ENCODE results near the gene CACNB2. TPM values are rescaled to one million over a fixed set of nuclear protein-coding genes. Genes with fewer than 3 reads are reported as not detected.

Gene CACNB2
- total and polyA plus RNA-seq, 4 donors, result 0.90 to 23.9 (median 3.7) TPM

DNA sequence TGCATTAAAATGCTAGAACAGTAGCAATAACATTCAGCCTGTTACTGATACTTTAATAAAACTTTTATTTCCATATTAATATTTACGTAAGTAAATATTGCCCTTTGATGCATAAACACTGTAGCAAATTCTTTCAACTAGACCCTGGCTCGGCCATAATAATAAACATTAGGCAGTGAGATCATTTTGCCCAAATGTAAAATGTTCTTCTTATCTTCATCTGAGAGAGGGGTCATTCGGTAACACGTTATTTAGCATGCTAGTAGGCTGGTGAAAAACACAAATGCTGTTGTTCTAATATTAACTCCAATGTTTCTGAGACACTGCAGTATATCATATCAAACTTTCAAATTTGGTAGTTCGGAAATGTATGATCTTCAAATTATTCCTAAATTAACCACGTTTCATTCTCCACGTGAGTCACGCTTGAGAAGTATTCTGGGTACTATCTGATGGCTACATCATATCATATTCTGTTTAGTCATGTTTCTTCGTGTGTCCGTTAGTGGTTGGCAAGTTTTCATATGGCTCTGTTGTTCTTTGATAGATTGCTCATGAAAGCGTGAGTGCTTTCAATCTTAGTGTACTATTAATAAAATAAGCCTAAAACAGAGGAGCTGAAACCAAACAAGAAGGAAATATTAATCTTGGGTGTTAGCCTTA is 365.4 kb downstream of the CACNB2 start:
- peaks cover 0 to 14% (median 3%) of the 10 kb centered on the region in 5 donors for H3K4me1 ChIP-seq (ENCODE audit: control insufficient read depth in 5 of 5, insufficient read depth in 5 of 5, low read length in 5 of 5)
- 64 to 86% methylated on average over 11 of the region's 11 CpGs for WGBS, 2 donors
- DNase-seq (peak in 2 of 3 donors; percentile 50 to 63), ATAC-seq (ENCODE audit: insufficient read depth, low FRiP score) (no peak)
- H3K27ac ChIP-seq (ENCODE audit: low read depth in 1 of 2, low read length in 1 of 2), result peak overlapping the region in 1 of 2 donors; percentile 84
- H3K9ac ChIP-seq (ENCODE audit: insufficient read depth in 1 of 2, low read length in 2 of 2), result no peak overlapping the region
- TF ChIP-seq, protein P1, sequence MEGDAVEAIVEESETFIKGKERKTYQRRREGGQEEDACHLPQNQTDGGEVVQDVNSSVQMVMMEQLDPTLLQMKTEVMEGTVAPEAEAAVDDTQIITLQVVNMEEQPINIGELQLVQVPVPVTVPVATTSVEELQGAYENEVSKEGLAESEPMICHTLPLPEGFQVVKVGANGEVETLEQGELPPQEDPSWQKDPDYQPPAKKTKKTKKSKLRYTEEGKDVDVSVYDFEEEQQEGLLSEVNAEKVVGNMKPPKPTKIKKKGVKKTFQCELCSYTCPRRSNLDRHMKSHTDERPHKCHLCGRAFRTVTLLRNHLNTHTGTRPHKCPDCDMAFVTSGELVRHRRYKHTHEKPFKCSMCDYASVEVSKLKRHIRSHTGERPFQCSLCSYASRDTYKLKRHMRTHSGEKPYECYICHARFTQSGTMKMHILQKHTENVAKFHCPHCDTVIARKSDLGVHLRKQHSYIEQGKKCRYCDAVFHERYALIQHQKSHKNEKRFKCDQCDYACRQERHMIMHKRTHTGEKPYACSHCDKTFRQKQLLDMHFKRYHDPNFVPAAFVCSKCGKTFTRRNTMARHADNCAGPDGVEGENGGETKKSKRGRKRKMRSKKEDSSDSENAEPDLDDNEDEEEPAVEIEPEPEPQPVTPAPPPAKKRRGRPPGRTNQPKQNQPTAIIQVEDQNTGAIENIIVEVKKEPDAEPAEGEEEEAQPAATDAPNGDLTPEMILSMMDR (IDR thresholded peaks at IDR 0.05; ENCODE audit: control extremely low read depth, extremely low read depth), result no peak
- H3K36me3 ChIP-seq (ENCODE audit: control insufficient read depth in 4 of 4, insufficient read depth in 4 of 4, low read length in 4 of 4), result peaks cover 0 to 5% (median 0%) of the 10 kb centered on the region in 4 donors
- H3K4me3 ChIP-seq, result no peak overlapping the region
- H3K27me3 ChIP-seq (ENCODE audit: control insufficient read depth in 3 of 3, insufficient read depth in 3 of 3, low read length in 2 of 3), result no peaks in the 10 kb centered on the region
- no peaks in the 10 kb centered on the region for H3K9me3 ChIP-seq (ENCODE audit: control insufficient read depth in 4 of 4, insufficient read depth in 3 of 4, low read length in 3 of 4)

DNA sequence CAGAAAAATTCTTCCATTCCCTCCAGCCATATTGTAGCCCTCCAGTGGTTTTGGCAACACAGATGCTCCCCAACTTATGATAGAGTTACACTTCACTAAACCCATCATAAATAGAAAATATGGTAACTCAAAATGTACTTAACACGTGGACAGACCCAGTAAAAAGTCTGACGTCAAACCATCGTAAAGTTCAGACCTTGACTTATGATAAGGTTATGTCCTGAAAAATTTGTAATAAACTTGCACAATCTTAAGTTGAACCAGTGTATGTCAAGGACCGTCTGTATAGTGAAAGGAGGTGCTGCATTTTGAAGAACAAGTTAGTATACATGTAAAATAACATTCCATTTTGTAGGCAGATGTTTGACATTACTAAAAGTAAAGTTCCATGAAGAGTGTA is 368.4 kb downstream of the CACNB2 start:
- peaks cover 0 to 14% (median 3%) of the 10 kb centered on the region in 5 donors for H3K4me1 ChIP-seq (ENCODE audit: control insufficient read depth in 5 of 5, insufficient read depth in 5 of 5, low read length in 5 of 5)

DNA sequence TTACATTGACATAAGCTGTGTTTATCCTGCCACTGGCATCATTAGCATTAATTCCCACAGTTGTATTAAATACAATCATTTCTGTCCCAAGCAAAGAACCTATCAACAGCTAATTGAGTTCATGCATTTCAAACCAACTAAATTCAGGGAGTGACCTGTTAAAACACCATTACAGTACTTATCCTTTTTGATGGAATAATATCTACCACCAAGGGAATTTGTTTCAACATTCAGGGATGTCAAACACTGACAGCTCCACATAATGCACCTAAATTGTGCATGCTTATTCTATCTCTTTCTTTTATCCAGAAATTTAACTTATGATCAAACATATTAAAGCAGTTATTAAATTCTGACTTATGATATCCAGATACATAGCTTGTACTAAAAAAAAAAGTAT is 374.3 kb downstream of the CACNB2 start:
- no peaks in the 10 kb centered on the region for H3K4me1 ChIP-seq (ENCODE audit: control insufficient read depth in 5 of 5, insufficient read depth in 5 of 5, low read length in 5 of 5)
- H3K4me3 ChIP-seq, result no peak overlapping the region
- ATAC-seq (ENCODE audit: insufficient read depth, low FRiP score) (no peak), DNase-seq (no peak)
- H3K27me3 ChIP-seq (ENCODE audit: control insufficient read depth in 3 of 3, insufficient read depth in 3 of 3, low read length in 2 of 3), result no peaks in the 10 kb centered on the region
- peaks cover 0 to 4% (median 0%) of the 10 kb centered on the region in 4 donors for H3K9me3 ChIP-seq (ENCODE audit: control insufficient read depth in 4 of 4, insufficient read depth in 3 of 4, low read length in 3 of 4)
- H3K36me3 ChIP-seq (ENCODE audit: control insufficient read depth in 4 of 4, insufficient read depth in 4 of 4, low read length in 4 of 4), result peaks cover 1 to 25% (median 13%) of the 10 kb centered on the region in 4 donors
- no peak overlapping the region for H3K27ac ChIP-seq (ENCODE audit: low read depth in 1 of 2, low read length in 1 of 2)
- TF ChIP-seq, protein P1 (IDR thresholded peaks at IDR 0.05; ENCODE audit: control extremely low read depth, extremely low read depth), result no peak
- H3K9ac ChIP-seq (ENCODE audit: insufficient read depth in 1 of 2, low read length in 2 of 2), result no peak overlapping the region

More for the DNA sequence above, 368.4 kb downstream of the CACNB2 start:
- Histone ChIP-seq H3K4me3 (no peak overlapping the region), H3K36me3 (ENCODE audit: control insufficient read depth in 4 of 4, insufficient read depth in 4 of 4, low read length in 4 of 4) (peaks cover 1 to 9% (median 7%) of the 10 kb centered on the region in 4 donors), H3K9ac (ENCODE audit: insufficient read depth in 1 of 2, low read length in 2 of 2) (no peak overlapping the region), H3K27ac (ENCODE audit: low read depth in 1 of 2, low read length in 1 of 2) (no peak overlapping the region), H3K27me3 (ENCODE audit: control insufficient read depth in 3 of 3, insufficient read depth in 3 of 3, low read length in 2 of 3) (no peaks in the 10 kb centered on the region), H3K9me3 (ENCODE audit: control insufficient read depth in 4 of 4, insufficient read depth in 3 of 4, low read length in 3 of 4) (peaks cover 0 to 4% (median 0%) of the 10 kb centered on the region in 4 donors)
- 80 to 85% methylated on average over 4 of the region's 4 CpGs for WGBS, 2 donors
- DNase-seq (no peak), ATAC-seq (ENCODE audit: insufficient read depth, low FRiP score) (no peak)
- TF ChIP-seq, protein P1 (IDR thresholded peaks at IDR 0.05; ENCODE audit: control extremely low read depth, extremely low read depth), result no peak

Measured in lung (tissue), 12 donors.